ENCODE measurements around the gene ASCL1. TPM values are rescaled to one million over a fixed set of nuclear protein-coding genes. Genes with fewer than 3 reads are reported as not detected.

Gene ASCL1
- total and polyA plus RNA-seq, 2 experiments from 2014 or later: not detected

DNA sequence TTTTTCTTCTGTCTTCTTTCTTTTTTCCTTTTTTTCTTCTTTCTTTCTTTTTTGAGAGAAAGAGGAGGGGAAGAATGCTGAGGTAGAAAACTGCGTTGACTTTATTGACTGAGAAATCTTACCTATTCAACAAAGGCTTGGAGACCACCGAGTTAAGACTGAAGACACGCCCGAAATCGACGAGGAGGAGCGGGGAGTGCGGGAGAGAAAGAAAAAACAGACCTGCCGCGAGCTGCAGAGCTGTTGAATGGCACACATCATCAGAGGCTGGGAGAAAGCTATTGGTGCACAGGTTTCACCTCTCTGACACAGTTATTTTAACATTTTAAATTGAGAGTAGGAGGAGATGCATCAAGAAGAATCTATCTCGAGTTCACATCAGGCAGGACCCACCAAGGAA is 5.1 kb downstream of the ASCL1 start:
- no peaks in the 10 kb centered on the region for H3K36me3 ChIP-seq
- H3K4me3 ChIP-seq: no peak overlapping the region
- TF ChIP-seq, protein P1, sequence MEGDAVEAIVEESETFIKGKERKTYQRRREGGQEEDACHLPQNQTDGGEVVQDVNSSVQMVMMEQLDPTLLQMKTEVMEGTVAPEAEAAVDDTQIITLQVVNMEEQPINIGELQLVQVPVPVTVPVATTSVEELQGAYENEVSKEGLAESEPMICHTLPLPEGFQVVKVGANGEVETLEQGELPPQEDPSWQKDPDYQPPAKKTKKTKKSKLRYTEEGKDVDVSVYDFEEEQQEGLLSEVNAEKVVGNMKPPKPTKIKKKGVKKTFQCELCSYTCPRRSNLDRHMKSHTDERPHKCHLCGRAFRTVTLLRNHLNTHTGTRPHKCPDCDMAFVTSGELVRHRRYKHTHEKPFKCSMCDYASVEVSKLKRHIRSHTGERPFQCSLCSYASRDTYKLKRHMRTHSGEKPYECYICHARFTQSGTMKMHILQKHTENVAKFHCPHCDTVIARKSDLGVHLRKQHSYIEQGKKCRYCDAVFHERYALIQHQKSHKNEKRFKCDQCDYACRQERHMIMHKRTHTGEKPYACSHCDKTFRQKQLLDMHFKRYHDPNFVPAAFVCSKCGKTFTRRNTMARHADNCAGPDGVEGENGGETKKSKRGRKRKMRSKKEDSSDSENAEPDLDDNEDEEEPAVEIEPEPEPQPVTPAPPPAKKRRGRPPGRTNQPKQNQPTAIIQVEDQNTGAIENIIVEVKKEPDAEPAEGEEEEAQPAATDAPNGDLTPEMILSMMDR (IDR thresholded peaks at IDR 0.05; ENCODE audit: low read depth, low read length): no peak
- H3K4me1 ChIP-seq (ENCODE audit: low read depth): peaks cover 7% of the 10 kb centered on the region
- H3K9me3 ChIP-seq (ENCODE audit: low read depth): peaks cover 5% of the 10 kb centered on the region
- peaks cover 100% of the 10 kb centered on the region for H3K27me3 ChIP-seq
- H3K27ac ChIP-seq: no peak overlapping the region
- DNase-seq (ENCODE audit: low read depth in 1 of 2, low spot score in 1 of 2): no peak

DNA sequence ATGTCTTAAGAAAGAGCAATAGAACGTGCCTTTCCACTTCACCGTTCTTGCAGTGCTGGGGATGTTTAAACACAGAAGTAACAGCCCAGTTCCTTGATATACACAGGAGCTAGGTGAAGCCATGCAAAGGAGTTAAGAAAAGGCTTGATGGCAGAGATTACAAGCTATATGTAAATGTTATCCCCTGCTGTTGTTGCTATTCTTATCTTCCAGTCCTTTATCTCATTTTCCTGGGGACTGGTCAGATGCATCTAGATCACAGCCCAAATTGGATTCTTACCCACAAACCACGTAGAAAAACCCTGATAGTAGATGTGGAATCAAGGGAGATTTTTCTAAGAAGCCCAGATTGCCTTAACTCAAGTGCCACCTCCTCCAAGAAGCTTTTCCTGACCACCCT is 5.5 kb downstream of the ASCL1 start:
- H3K27ac ChIP-seq: no peak overlapping the region
- H3K9me3 ChIP-seq (ENCODE audit: low read depth): peaks cover 5% of the 10 kb centered on the region
- peaks cover 100% of the 10 kb centered on the region for H3K27me3 ChIP-seq
- H3K4me1 ChIP-seq (ENCODE audit: low read depth): peaks cover 3% of the 10 kb centered on the region
- H3K36me3 ChIP-seq: no peaks in the 10 kb centered on the region
- TF ChIP-seq, protein P1 (IDR thresholded peaks at IDR 0.05; ENCODE audit: low read depth, low read length): no peak
- no peak overlapping the region for H3K4me3 ChIP-seq
- no peak for DNase-seq (ENCODE audit: low read depth in 1 of 2, low spot score in 1 of 2)

- H3K4me3 ChIP-seq: no peak overlapping the region
- H3K27me3 ChIP-seq: peaks cover 100% of the 10 kb centered on the region
- no peak overlapping the region for H3K27ac ChIP-seq
- no peaks in the 10 kb centered on the region for H3K36me3 ChIP-seq
- H3K9me3 ChIP-seq (ENCODE audit: low read depth): peaks cover 5% of the 10 kb centered on the region
- no peak for DNase-seq (ENCODE audit: low read depth in 1 of 2, low spot score in 1 of 2)
- TF ChIP-seq, protein P1 (IDR thresholded peaks at IDR 0.05; ENCODE audit: low read depth, low read length): no peak
- peaks cover 3% of the 10 kb centered on the region for H3K4me1 ChIP-seq (ENCODE audit: low read depth)
Measured at GRCh38 chr12:102963796-102964195, 6.3 kb downstream of the ASCL1 start.

DNA sequence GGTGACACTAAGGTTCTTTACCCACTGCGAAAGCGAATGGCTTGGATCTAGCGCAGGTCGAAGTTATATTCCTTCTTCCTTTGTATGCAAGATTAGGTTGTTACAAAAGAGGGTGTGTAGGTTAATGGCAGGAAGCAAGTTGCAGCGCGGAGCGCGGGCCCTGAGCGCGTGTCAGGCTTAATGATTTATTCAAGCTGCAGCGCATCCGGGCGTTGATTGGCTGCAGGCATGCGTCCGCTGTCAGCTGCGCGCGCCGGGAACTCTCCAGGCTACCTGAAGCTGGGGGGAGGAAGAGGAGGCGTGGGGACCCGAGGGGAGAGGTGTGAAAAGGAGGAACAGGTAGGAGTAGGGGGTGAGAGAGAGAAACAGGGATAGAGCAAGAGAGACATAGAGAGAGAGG is 7.4 kb downstream of the ASCL1 start:
- peak in 1 of 2 donors; percentile 9 for DNase-seq (ENCODE audit: low read depth in 1 of 2, low spot score in 1 of 2)
- H3K9me3 ChIP-seq (ENCODE audit: low read depth): peaks cover 5% of the 10 kb centered on the region
- H3K4me1 ChIP-seq (ENCODE audit: low read depth): peaks cover 3% of the 10 kb centered on the region
- H3K36me3 ChIP-seq: no peaks in the 10 kb centered on the region
- TF ChIP-seq, protein P1 (IDR thresholded peaks at IDR 0.05; ENCODE audit: low read depth, low read length): no peak
- H3K4me3 ChIP-seq: peak overlapping the region; percentile 4
- H3K27me3 ChIP-seq: peaks cover 100% of the 10 kb centered on the region
- H3K27ac ChIP-seq: no peak overlapping the region

- peaks cover 5% of the 10 kb centered on the region for H3K9me3 ChIP-seq (ENCODE audit: low read depth)
- peaks cover 100% of the 10 kb centered on the region for H3K27me3 ChIP-seq
- H3K4me3 ChIP-seq: peak overlapping the region; percentile 4
- no peak overlapping the region for H3K27ac ChIP-seq
- no peaks in the 10 kb centered on the region for H3K36me3 ChIP-seq
- DNase-seq (ENCODE audit: low read depth in 1 of 2, low spot score in 1 of 2): peak in 1 of 2 donors; percentile 2
- TF ChIP-seq, protein P1 (IDR thresholded peaks at IDR 0.05; ENCODE audit: low read depth, low read length): no peak
- peaks cover 3% of the 10 kb centered on the region for H3K4me1 ChIP-seq (ENCODE audit: low read depth)
Measured at GRCh38 chr12:102965281-102966155, 8.0 kb downstream of the ASCL1 start.

Data from cardiac muscle cell (in vitro differentiated cells and primary cell).